ENCODE results near the gene SMYD1.

Gene SMYD1

GRCh38 chr2:88048541-88048940 lies 19.1 kb upstream of the SMYD1 start:
- POLR2A ChIA-PET = no interaction called here
- no peak for TF ChIP-seq FOXA1 (IDR thresholded peaks at IDR 0.05)
- no peak for TF ChIP-seq ELF4 (IDR thresholded peaks at IDR 0.05)
- no peak for TF ChIP-seq FOXK2 (IDR thresholded peaks at IDR 0.05)
- no peak for TF ChIP-seq SP1 (IDR thresholded peaks at IDR 0.05)
- no peak for TF ChIP-seq PKNOX1 (IDR thresholded peaks at IDR 0.05)
- no peak for TF ChIP-seq NFRKB (IDR thresholded peaks at IDR 0.05)
- no peak for TF ChIP-seq FOXM1 (IDR thresholded peaks at IDR 0.05; ENCODE audit: borderline replicate concordance)
- TF ChIP-seq ARNT (IDR thresholded peaks at IDR 0.05) = no peak
- TF ChIP-seq CTBP1 (IDR thresholded peaks at IDR 0.05; ENCODE audit: borderline replicate concordance) = no peak
- no peak for TF ChIP-seq ZNF384 (IDR thresholded peaks at IDR 0.05)
- TF ChIP-seq L3MBTL2 (conservative IDR thresholded peaks at IDR 0.05) = no peak
- TF ChIP-seq SUZ12 (IDR thresholded peaks at IDR 0.05) = no peak
- no peak for TF ChIP-seq HDGF (IDR thresholded peaks at IDR 0.05; ENCODE audit: borderline replicate concordance)
- no peak for TF ChIP-seq LEF1 (IDR thresholded peaks at IDR 0.05; ENCODE audit: borderline replicate concordance)
- TF ChIP-seq TARDBP (IDR thresholded peaks at IDR 0.05) = no peak
- TF ChIP-seq BHLHE40 (IDR thresholded peaks at IDR 0.05; ENCODE audit: borderline replicate concordance) = no peak
- no peak for DNase-seq (ENCODE audit: extremely low spot score)
- CTCF ChIA-PET = no interaction called here

GRCh38 chr2:88049622-88050021 lies 18.0 kb upstream of the SMYD1 start:
- CTCF ChIA-PET = interaction anchor here (1.9 kb wide), 1 partner anchor 11 kb away, joined by 7 read pairs; no protein-coding TSS in a partner anchor
- TF ChIP-seq ZNF384 (IDR thresholded peaks at IDR 0.05) (no peak), SUZ12 (IDR thresholded peaks at IDR 0.05) (no peak), FOXA1 (IDR thresholded peaks at IDR 0.05) (no peak), ELF4 (IDR thresholded peaks at IDR 0.05) (no peak), BHLHE40 (IDR thresholded peaks at IDR 0.05; ENCODE audit: borderline replicate concordance) (no peak), NFRKB (IDR thresholded peaks at IDR 0.05) (no peak), FOXM1 (IDR thresholded peaks at IDR 0.05; ENCODE audit: borderline replicate concordance) (no peak), PKNOX1 (IDR thresholded peaks at IDR 0.05) (no peak), ARNT (IDR thresholded peaks at IDR 0.05) (no peak), LEF1 (IDR thresholded peaks at IDR 0.05; ENCODE audit: borderline replicate concordance) (no peak), L3MBTL2 (conservative IDR thresholded peaks at IDR 0.05) (no peak)
- no peak for DNase-seq (ENCODE audit: extremely low spot score)
- POLR2A ChIA-PET = no interaction called here

GRCh38 chr2:88051792-88052191 lies 15.8 kb upstream of the SMYD1 start:
- POLR2A ChIA-PET = no interaction called here
- TF ChIP-seq SUZ12 (IDR thresholded peaks at IDR 0.05) (no peak), ARNT (IDR thresholded peaks at IDR 0.05) (no peak), FOXM1 (IDR thresholded peaks at IDR 0.05; ENCODE audit: borderline replicate concordance) (no peak), TARDBP (IDR thresholded peaks at IDR 0.05) (no peak), ELF4 (IDR thresholded peaks at IDR 0.05) (no peak), ZNF384 (IDR thresholded peaks at IDR 0.05) (no peak), FOXK2 (IDR thresholded peaks at IDR 0.05) (no peak), PKNOX1 (IDR thresholded peaks at IDR 0.05) (no peak), HDGF (IDR thresholded peaks at IDR 0.05; ENCODE audit: borderline replicate concordance) (no peak), L3MBTL2 (conservative IDR thresholded peaks at IDR 0.05) (no peak), BHLHE40 (IDR thresholded peaks at IDR 0.05; ENCODE audit: borderline replicate concordance) (no peak)
- CTCF ChIA-PET = no interaction called here
- DNase-seq (ENCODE audit: extremely low spot score) = no peak

- POLR2A ChIA-PET = no interaction called here
These were observed 14.3 kb upstream of the SMYD1 start for GRCh38 chr2:88053296-88053695.

GRCh38 chr2:88053934-88054781 lies 13.5 kb upstream of the SMYD1 start:
- POLR2A ChIA-PET = interaction anchor here (1.0 to 1.8 kb wide), 3 partner anchors 9 to 26 kb away, joined by 3 to 4 read pairs (median 3); no protein-coding TSS in a partner anchor
- CTCF ChIA-PET = no interaction called here
- TF ChIP-seq BHLHE40 (IDR thresholded peaks at IDR 0.05; ENCODE audit: borderline replicate concordance) (no peak), FOXK2 (IDR thresholded peaks at IDR 0.05) (no peak), L3MBTL2 (conservative IDR thresholded peaks at IDR 0.05) (no peak), FOXA1 (IDR thresholded peaks at IDR 0.05) (no peak), LEF1 (IDR thresholded peaks at IDR 0.05; ENCODE audit: borderline replicate concordance) (no peak), PKNOX1 (IDR thresholded peaks at IDR 0.05) (no peak), SUZ12 (IDR thresholded peaks at IDR 0.05) (no peak), ELF4 (IDR thresholded peaks at IDR 0.05) (no peak), TARDBP (IDR thresholded peaks at IDR 0.05) (no peak), ARNT (IDR thresholded peaks at IDR 0.05) (no peak), CTBP1 (IDR thresholded peaks at IDR 0.05; ENCODE audit: borderline replicate concordance) (no peak), ZNF384 (IDR thresholded peaks at IDR 0.05) (no peak), HDGF (IDR thresholded peaks at IDR 0.05; ENCODE audit: borderline replicate concordance) (no peak), SP1 (IDR thresholded peaks at IDR 0.05) (no peak), FOXM1 (IDR thresholded peaks at IDR 0.05; ENCODE audit: borderline replicate concordance) (no peak), NFRKB (IDR thresholded peaks at IDR 0.05) (no peak)
- DNase-seq (ENCODE audit: extremely low spot score) = no peak

More at GRCh38 chr2:88053296-88053695, 14.3 kb upstream of the SMYD1 start:
- CTCF ChIA-PET = no interaction called here
- TF ChIP-seq L3MBTL2 (conservative IDR thresholded peaks at IDR 0.05) = no peak
- no peak for DNase-seq (ENCODE audit: extremely low spot score)
